Gastrocnemius medialis (tissue), 4 donors: ENCODE results near the gene WHRN.

Experiments
- CTCF ChIP-seq, 5 experiments: fragments of 450-650 bp in 3 of 5; fragments of 200-600 bp in 2 of 5; sonication (generic) in 2 of 5; IDR thresholded peaks in 4 of 5; conservative IDR thresholded peaks in 1 of 5; 1 replicate in 4 of 5; 2 replicates in 1 of 5; pipeline ENCODE4 v1.5.1; 2016 to 2019; ENCODE audit warnings: antibody characterized with exemption in 5 of 5, mild to moderate bottlenecking in 3 of 5, moderate library complexity in 3 of 5
- POLR2A ChIP-seq, 2 donors: fragments of 450-650 bp; IDR thresholded peaks; one replicate each; pipeline ENCODE4 v1.6.1; 2017; ENCODE audit warnings: antibody characterized with exemption in 2 of 2, mild to moderate bottlenecking in 2 of 2, moderate library complexity in 2 of 2

GRCh38 chr9:114450833-114451706, 54.2 kb downstream of the WHRN start:
- no peak for TF ChIP-seq POLR2A (IDR thresholded peaks at IDR 0.05)
- TF ChIP-seq CTCF (IDR thresholded peaks at IDR 0.05 in 4 of 5, conservative IDR thresholded peaks at IDR 0.05 in 1 of 5): no peak
